NCI-H2171 treated with DMSO at 0.1 percent for 48 hours (cell line): ENCODE measurements around the gene SERGEF.

Experiments used
- DNase-seq: peaks from one replicate; lab custom pipeline; 2025; lab: John Stamatoyannopoulos, UW

SERGEF gene

GRCh38 chr11:18012906-18013781, at the start of gene SERGEF:
Gene SERGEF, minus strand, starts transcription at chr11:18013047. Its CDS starts 37 bp downstream, at chr11:18013010.
- DNase-seq, result peak; percentile 75

GRCh38 chr11:18061351-18061750, 48.5 kb upstream of the SERGEF start:
- DNase-seq, result no peak

GRCh38 chr11:18056561-18057181, 43.8 kb upstream of the SERGEF start:
- DNase-seq, result no peak

- DNase-seq, result no peak
These were observed 41.8 kb upstream of the SERGEF start for GRCh38 chr11:18054511-18055103.

GRCh38 chr11:18050848-18051247, 38.0 kb upstream of the SERGEF start:
- DNase-seq, result no peak

- DNase-seq, result no peak
These were observed 33.4 kb upstream of the SERGEF start, which contains the start of gene TPH1 for GRCh38 chr11:18046116-18046777. Gene TPH1, minus strand, starts transcription at chr11:18046269. Its CDS starts 5,507 bp downstream, at chr11:18040762.

GRCh38 chr11:18036456-18036855, 23.6 kb upstream of the SERGEF start:
- DNase-seq, result no peak

- no peak for DNase-seq
These were observed 14.6 kb upstream of the SERGEF start for GRCh38 chr11:18027475-18027874.

- no peak for DNase-seq
These were observed 9.6 kb upstream of the SERGEF start for GRCh38 chr11:18022419-18022818.

- DNase-seq, result no peak
These were observed 6.8 kb upstream of the SERGEF start for GRCh38 chr11:18019650-18020049.

GRCh38 chr11:18016789-18017188, 3.9 kb upstream of the SERGEF start:
- DNase-seq, result no peak

- DNase-seq, result no peak
These were observed 2.0 kb upstream of the SERGEF start for GRCh38 chr11:18014876-18015275.

GRCh38 chr11:18013790-18014507, 1.1 kb upstream of the SERGEF start:
- DNase-seq, result no peak

GRCh38 chr11:18012122-18012905, 533 bp downstream of the SERGEF start:
- peak; percentile 8 for DNase-seq

GRCh38 chr11:18011633-18012032, 1.2 kb downstream of the SERGEF start:
- DNase-seq, result no peak

GRCh38 chr11:18010977-18011586, 1.8 kb downstream of the SERGEF start:
- DNase-seq, result no peak

- DNase-seq, result no peak
These were observed 2.7 kb downstream of the SERGEF start for GRCh38 chr11:18010121-18010670.

GRCh38 chr11:18005376-18006129, 7.3 kb downstream of the SERGEF start:
- no peak for DNase-seq

- no peak for DNase-seq
These were observed 11.7 kb downstream of the SERGEF start for GRCh38 chr11:18001191-18001590.
